Activated CD8-positive, alpha-beta memory T cell treated with anti-CD3 and anti-CD28 coated beads, Interleukin-2, amount 10 ng/mL, durations not matched to agents 7 days and 5 days (primary cell): ENCODE measurements around the gene MSH2. TPM values are rescaled to one million over a fixed set of nuclear protein-coding genes. Genes with fewer than 3 reads are reported as not detected.
"Not testable (repeated sequence)": the region's sequence is repeated elsewhere in the genome, so short reads cannot be mapped to it uniquely, and the experiment has no call there.

ENCODE experiments used
- ATAC-seq: fragments of 150-1000 bp; cut with Tn5 transposase; one replicate; pipeline ENCODE4 v1.10.0; 2021; ENCODE audit warnings: moderate library complexity
- CTCF ChIA-PET: fragments of 350-600 bp; sonication (Branson Sonifier 250); formaldehyde crosslinking; loops from one replicate; lab custom pipeline; 2021; ENCODE audit warnings: antibody characterized with exemption; lab: Charles Lee
- DNase-seq: peaks from one replicate; pipeline ENCODE4 v3.0.0-alpha.2; 2020
- H3K27ac Mint-ChIP-seq: one replicate; pipeline ENCODE4 v1.8.0; 2021; ENCODE audit warnings: mild to moderate bottlenecking, mixed read lengths
- H3K27me3 Mint-ChIP-seq: one replicate; pipeline ENCODE4 v1.8.0; 2021; ENCODE audit warnings: mixed read lengths
- H3K36me3 Mint-ChIP-seq: one replicate; pipeline ENCODE4 v1.8.0; 2021; ENCODE audit warnings: mild to moderate bottlenecking, mixed read lengths
- H3K4me1 Mint-ChIP-seq: one replicate; pipeline ENCODE4 v1.8.0; 2021; ENCODE audit warnings: mixed read lengths
- H3K4me3 Mint-ChIP-seq: one replicate; pipeline ENCODE4 v1.8.0; 2021; ENCODE audit warnings: mild to moderate bottlenecking, moderate library complexity, mixed read lengths
- H3K9me3 Mint-ChIP-seq: one replicate; pipeline ENCODE4 v1.8.0; 2022; ENCODE audit warnings: low read depth, mixed read lengths
- total RNA-seq, 2 experiments: library from RNA; stranded (reverse); gene quantifications; one replicate each; pipeline ENCODE4 v1.2.3, GENCODE V29; 2021

MSH2 gene
- total RNA-seq, 2 experiments from 2014 or later = 45.7 to 57.4 TPM

DNA sequence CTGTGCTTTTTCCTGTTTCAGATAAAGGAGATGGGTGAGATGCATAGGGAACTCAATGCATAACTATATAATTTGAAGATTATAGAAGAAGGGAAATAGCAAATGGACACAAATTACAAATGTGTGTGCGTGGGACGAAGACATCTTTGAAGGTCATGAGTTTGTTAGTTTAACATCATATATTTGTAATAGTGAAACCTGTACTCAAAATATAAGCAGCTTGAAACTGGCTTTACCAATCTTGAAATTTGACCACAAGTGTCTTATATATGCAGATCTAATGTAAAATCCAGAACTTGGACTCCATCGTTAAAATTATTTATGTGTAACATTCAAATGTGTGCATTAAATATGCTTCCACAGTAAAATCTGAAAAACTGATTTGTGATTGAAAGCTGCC is 16.4 kb upstream of the MSH2 start:
- Mint-ChIP-seq H3K4me3 (no peak overlapping the region), H3K27me3 (peaks cover 13% of the 10 kb centered on the region), H3K4me1 (peaks cover 3% of the 10 kb centered on the region), H3K9me3 (no peaks in the 10 kb centered on the region), H3K36me3 (no peaks in the 10 kb centered on the region), H3K27ac (no peak overlapping the region)
- ATAC-seq = no peak
- CTCF ChIA-PET = interaction anchor here (0.7 to 3.1 kb wide), 7 partner anchors 13 to 1441 kb away, joined by 3 to 74 read pairs (median 3); no protein-coding TSS in a partner anchor
- DNase-seq = no peak

- Mint-ChIP-seq H3K4me3 (no peak overlapping the region), H3K27me3 (peaks cover 13% of the 10 kb centered on the region), H3K4me1 (peaks cover 3% of the 10 kb centered on the region), H3K36me3 (no peaks in the 10 kb centered on the region), H3K9me3 (no peaks in the 10 kb centered on the region), H3K27ac (no peak overlapping the region)
- CTCF ChIA-PET = interaction anchor here (0.6 to 3.1 kb wide), 18 partner anchors 14 to 677 kb away, joined by 3 to 74 read pairs (median 4); partner anchors contain the start of gene MSH2
- DNase-seq (no peak), ATAC-seq (no peak)
These were observed 14.1 kb upstream of the MSH2 start for GRCh38 chr2:47388888-47389287.

DNA sequence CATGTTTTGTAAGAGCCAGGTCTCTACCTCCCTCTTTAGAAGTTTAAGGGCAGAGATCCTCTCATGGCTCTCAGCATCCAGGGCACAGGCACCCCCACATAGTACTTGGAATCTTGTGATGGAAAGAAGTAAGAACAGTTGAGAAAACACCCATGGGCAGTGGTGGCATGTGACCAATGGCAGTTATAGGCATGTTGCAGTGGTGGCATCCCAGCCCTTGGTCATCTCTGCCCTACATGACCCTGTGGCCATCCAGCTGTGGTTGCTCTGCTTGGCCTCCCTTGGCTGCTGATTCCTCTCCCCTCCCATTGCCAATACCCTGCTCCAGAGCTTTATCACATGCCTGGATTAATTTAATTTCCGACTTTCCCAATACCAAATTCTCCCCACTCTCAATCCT is 13.3 kb upstream of the MSH2 start:
- CTCF ChIA-PET = no interaction called here
- H3K27ac Mint-ChIP-seq = no peak overlapping the region
- no peak for ATAC-seq

GRCh38 chr2:47401789-47402554 is 984 bp upstream of the MSH2 start:
- peaks cover 26% of the 10 kb centered on the region for H3K4me1 Mint-ChIP-seq
- H3K27me3 Mint-ChIP-seq = no peaks in the 10 kb centered on the region
- ATAC-seq (no peak), DNase-seq (no peak)
- H3K36me3 Mint-ChIP-seq = peaks cover 20% of the 10 kb centered on the region
- H3K4me3 Mint-ChIP-seq = peak overlapping the region; percentile 97
- CTCF ChIA-PET = interaction anchor here (1.1 to 1.6 kb wide), 2 partner anchors 14 to 366 kb away, joined by 3 to 8 read pairs; no protein-coding TSS in a partner anchor
- peaks cover 4% of the 10 kb centered on the region for H3K9me3 Mint-ChIP-seq
- peak overlapping the region; percentile 93 for H3K27ac Mint-ChIP-seq

More for the DNA sequence above, 13.3 kb upstream of the MSH2 start:
- Mint-ChIP-seq H3K4me3 (no peak overlapping the region), H3K27me3 (peaks cover 13% of the 10 kb centered on the region), H3K36me3 (no peaks in the 10 kb centered on the region), H3K9me3 (no peaks in the 10 kb centered on the region), H3K4me1 (peaks cover 3% of the 10 kb centered on the region)
- no peak for DNase-seq

- peak overlapping the region; percentile 93 for H3K27ac Mint-ChIP-seq
- CTCF ChIA-PET = interaction anchor here (1.1 to 1.6 kb wide), 3 partner anchors 14 to 365 kb away, joined by 3 to 8 read pairs (median 5); no protein-coding TSS in a partner anchor
- no peaks in the 10 kb centered on the region for H3K27me3 Mint-ChIP-seq
- DNase-seq (no peak), ATAC-seq (no peak)
- peaks cover 29% of the 10 kb centered on the region for H3K4me1 Mint-ChIP-seq
- peaks cover 25% of the 10 kb centered on the region for H3K36me3 Mint-ChIP-seq
- H3K9me3 Mint-ChIP-seq = peaks cover 4% of the 10 kb centered on the region
- H3K4me3 Mint-ChIP-seq = peak overlapping the region; percentile 97
These were observed 476 bp upstream of the MSH2 start for GRCh38 chr2:47402555-47402804.

- CTCF ChIA-PET = interaction anchor here (0.9 to 1.6 kb wide), 5 partner anchors 9 to 117 kb away, joined by 3 to 8 read pairs (median 4); no protein-coding TSS in a partner anchor
- Mint-ChIP-seq H3K4me3 (peak overlapping the region; percentile 97), H3K27ac (peak overlapping the region; percentile 93), H3K9me3 (peaks cover 4% of the 10 kb centered on the region), H3K4me1 (peaks cover 35% of the 10 kb centered on the region), H3K36me3 (peaks cover 34% of the 10 kb centered on the region), H3K27me3 (no peaks in the 10 kb centered on the region)
- ATAC-seq = no peak
- DNase-seq = no peak
These were observed 745 bp downstream of the MSH2 start for GRCh38 chr2:47403609-47404193.

- Mint-ChIP-seq H3K4me3 (peak overlapping the region; percentile 97), H3K27ac (peak overlapping the region; percentile 93), H3K9me3 (peaks cover 4% of the 10 kb centered on the region), H3K4me1 (peaks cover 35% of the 10 kb centered on the region), H3K27me3 (no peaks in the 10 kb centered on the region), H3K36me3 (peaks cover 36% of the 10 kb centered on the region)
- CTCF ChIA-PET = interaction anchor here (1.0 kb wide), 2 partner anchors 63 to 117 kb away, joined by 3 to 4 read pairs; no protein-coding TSS in a partner anchor
- ATAC-seq (no peak), DNase-seq (no peak)
These were observed 1.4 kb downstream of the MSH2 start for GRCh38 chr2:47404356-47404755.

DNA sequence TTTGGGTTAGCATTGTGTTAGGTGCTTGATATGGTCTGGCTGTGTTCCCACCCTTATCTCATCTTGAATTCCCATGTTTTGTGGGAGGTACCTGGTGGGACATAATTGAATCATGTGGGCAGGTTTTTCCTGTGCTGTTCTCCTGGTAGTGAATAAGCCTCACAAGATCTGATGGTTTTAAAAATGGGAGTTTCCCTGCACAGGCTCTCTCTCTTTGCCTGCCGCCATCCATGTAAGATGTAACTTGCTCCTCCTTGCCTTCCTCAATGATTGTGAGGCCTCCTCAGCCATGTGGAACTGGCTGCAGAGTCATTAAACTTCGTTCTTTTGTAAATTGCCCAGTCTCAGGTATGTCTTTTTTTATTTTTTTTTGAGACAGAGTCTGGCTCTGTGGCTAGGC is 2.8 kb downstream of the MSH2 start:
- H3K4me3 Mint-ChIP-seq = no peak overlapping the region
- no peaks in the 10 kb centered on the region for H3K27me3 Mint-ChIP-seq
- peaks cover 4% of the 10 kb centered on the region for H3K9me3 Mint-ChIP-seq
- DNase-seq (peak; percentile 14), ATAC-seq (no peak)
- H3K27ac Mint-ChIP-seq = no peak overlapping the region
- CTCF ChIA-PET = no interaction called here
- H3K4me1 Mint-ChIP-seq = peaks cover 35% of the 10 kb centered on the region
- H3K36me3 Mint-ChIP-seq = peaks cover 39% of the 10 kb centered on the region

DNA sequence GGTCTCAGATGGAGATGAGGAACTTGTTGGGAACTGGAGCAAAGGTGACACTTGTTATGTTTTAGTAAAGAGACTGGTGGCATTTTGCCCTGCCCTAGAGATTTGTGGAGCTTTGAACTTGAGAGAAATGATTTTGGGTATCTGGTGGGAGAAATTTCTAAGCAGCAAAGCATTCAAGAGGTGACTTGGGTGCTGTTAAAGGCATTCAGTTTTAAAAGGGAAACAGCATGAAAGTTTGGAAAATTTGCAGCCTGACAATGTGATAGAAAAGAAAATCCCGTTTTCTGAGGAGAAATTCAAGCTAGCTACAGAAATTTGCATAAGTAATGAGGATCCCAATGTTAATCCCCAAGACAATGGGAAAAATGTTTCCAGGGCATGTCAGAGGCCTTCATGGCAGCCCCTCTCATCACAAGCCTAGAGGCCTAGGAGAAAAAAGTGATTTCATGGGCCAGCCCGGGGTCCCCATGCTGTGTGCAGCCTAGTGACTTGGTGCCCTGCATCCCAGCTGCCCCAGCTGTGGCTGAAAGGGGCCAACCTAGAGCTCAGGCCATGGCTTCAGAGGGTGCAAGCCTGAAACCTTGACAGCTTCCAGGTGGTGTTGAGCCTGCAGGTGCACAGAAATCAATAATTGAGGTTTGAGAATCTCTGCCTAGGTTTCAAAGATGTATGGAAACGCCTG is 3.8 kb downstream of the MSH2 start:
- ATAC-seq, H3K27me3 Mint-ChIP-seq, H3K9me3 Mint-ChIP-seq, H3K27ac Mint-ChIP-seq, H3K4me3 Mint-ChIP-seq: not testable (repeated sequence)
- CTCF ChIA-PET = interaction anchor here (0.8 to 1.1 kb wide), 2 partner anchors 18 to 20 kb away, joined by 3 to 4 read pairs; no protein-coding TSS in a partner anchor
- DNase-seq = peak; percentile 12
- Mint-ChIP-seq H3K4me1 (peaks cover 35% of the 10 kb centered on the region), H3K36me3 (peaks cover 44% of the 10 kb centered on the region)

DNA sequence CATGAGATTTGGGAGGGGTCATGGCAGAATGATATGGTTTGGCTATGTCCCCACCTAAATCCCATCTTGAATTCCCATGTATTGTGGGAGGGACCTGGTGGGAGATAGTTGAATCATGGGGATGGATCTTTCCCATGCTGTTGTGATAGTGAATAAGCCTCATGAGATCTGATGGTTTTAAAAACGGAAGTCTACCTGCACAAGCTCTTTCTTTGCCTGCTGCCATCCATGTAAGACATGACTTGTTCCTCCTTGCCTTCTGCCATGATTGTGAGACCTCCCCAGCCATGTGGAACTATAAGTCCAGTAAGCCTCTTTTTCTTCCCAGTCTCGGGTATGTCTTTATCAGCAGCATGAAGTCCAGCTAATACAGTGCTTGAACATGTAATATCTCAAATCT is 5.0 kb downstream of the MSH2 start:
- peak; percentile 8 for DNase-seq
- ATAC-seq, CTCF ChIA-PET, H3K4me3 Mint-ChIP-seq, H3K27ac Mint-ChIP-seq, H3K9me3 Mint-ChIP-seq, H3K27me3 Mint-ChIP-seq: not testable (repeated sequence)
- H3K4me1 Mint-ChIP-seq = peaks cover 29% of the 10 kb centered on the region
- H3K36me3 Mint-ChIP-seq = peaks cover 50% of the 10 kb centered on the region

- no peak for DNase-seq
- Mint-ChIP-seq H3K9me3 (no peaks in the 10 kb centered on the region), H3K27me3 (no peaks in the 10 kb centered on the region), H3K4me1 (peaks cover 2% of the 10 kb centered on the region), H3K36me3 (peaks cover 41% of the 10 kb centered on the region), H3K27ac (no peak overlapping the region), H3K4me3 (no peak overlapping the region)
- CTCF ChIA-PET = interaction anchor here (1.7 kb wide), 1 partner anchor 26 kb away, joined by 5 read pairs; no protein-coding TSS in a partner anchor
- peak; percentile 30 for ATAC-seq
These were observed 11.9 kb downstream of the MSH2 start for GRCh38 chr2:47414682-47415458.

DNA sequence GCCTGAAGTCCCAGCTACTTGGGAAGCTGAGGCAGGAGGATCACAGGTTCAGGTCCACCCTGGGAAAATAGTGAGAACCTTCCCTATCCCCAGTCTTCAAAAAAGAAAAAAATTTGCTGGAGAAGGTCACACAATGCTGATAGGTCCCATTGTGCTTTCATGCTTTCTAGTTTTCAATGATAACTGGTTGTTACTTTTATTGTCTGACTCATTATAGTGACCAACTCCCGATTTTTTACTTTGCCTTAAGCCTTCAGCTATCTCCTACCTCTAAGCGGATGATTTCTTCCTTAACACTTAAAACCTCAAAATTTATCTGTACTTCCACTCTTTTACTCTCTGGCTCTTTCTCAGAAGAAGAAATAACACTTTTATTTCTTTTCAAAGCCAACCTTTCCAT is 17.3 kb downstream of the MSH2 start:
- CTCF ChIA-PET = no interaction called here
- no peaks in the 10 kb centered on the region for H3K4me1 Mint-ChIP-seq
- no peaks in the 10 kb centered on the region for H3K9me3 Mint-ChIP-seq
- no peak overlapping the region for H3K4me3 Mint-ChIP-seq
- no peaks in the 10 kb centered on the region for H3K27me3 Mint-ChIP-seq
- H3K27ac Mint-ChIP-seq = no peak overlapping the region
- H3K36me3 Mint-ChIP-seq = peaks cover 40% of the 10 kb centered on the region
- ATAC-seq = no peak
- no peak for DNase-seq

GRCh38 chr2:47420683-47421082 is 17.7 kb downstream of the MSH2 start:
- not testable (repeated sequence) for DNase-seq, H3K9me3 Mint-ChIP-seq, H3K27ac Mint-ChIP-seq, H3K4me3 Mint-ChIP-seq, H3K27me3 Mint-ChIP-seq, H3K4me1 Mint-ChIP-seq, ATAC-seq
- H3K36me3 Mint-ChIP-seq = peaks cover 40% of the 10 kb centered on the region
- CTCF ChIA-PET = interaction anchor here (1.3 kb wide), 1 partner anchor 17 kb away, joined by 3 read pairs; no protein-coding TSS in a partner anchor
